Neuronal stem cell (in vitro differentiated cells): ENCODE measurements around the gene PCNX1.

Experiments
- DNase-seq: peaks from one replicate; pipeline ENCODE4 v3.0.0-alpha.2; 2013; ENCODE audit warnings: low spot score
- H2AFZ ChIP-seq: one replicate; pipeline ENCODE4 v1.6.1; 2013; ENCODE audit warnings: mild to moderate bottlenecking, low read length, inconsistent platforms
- H2AK5ac ChIP-seq: 2 replicates; pipeline ENCODE4 v1.6.1; 2013; ENCODE audit warnings: low read depth, mild to moderate bottlenecking, inconsistent platforms, low read length, moderate library complexity, mixed read lengths
- H2BK120ac ChIP-seq: 2 replicates; pipeline ENCODE4 v1.6.1; 2013; ENCODE audit warnings: low read depth, mild to moderate bottlenecking, inconsistent platforms, low read length, moderate library complexity, mixed read lengths
- H2BK12ac ChIP-seq: one replicate; pipeline ENCODE4 v1.6.1; 2013; ENCODE audit warnings: low read length, inconsistent platforms
- H2BK15ac ChIP-seq: 2 replicates; pipeline ENCODE4 v1.6.1; 2013; ENCODE audit warnings: mild to moderate bottlenecking, low read length, inconsistent platforms, mixed read lengths
- H2BK5ac ChIP-seq: one replicate; pipeline ENCODE4 v1.6.1; 2013; ENCODE audit warnings: inconsistent platforms, mild to moderate bottlenecking, low read length, moderate library complexity
- H3K14ac ChIP-seq: one replicate; pipeline ENCODE4 v1.6.1; 2013; ENCODE audit warnings: low read length, inconsistent platforms
- H3K18ac ChIP-seq: 2 replicates; pipeline ENCODE4 v1.6.1; 2013; ENCODE audit warnings: low read length, inconsistent platforms
- H3K23ac ChIP-seq: 2 replicates; pipeline ENCODE4 v1.6.1; 2013; ENCODE audit warnings: low read depth, mild to moderate bottlenecking, mixed read lengths, low read length, inconsistent platforms; ENCODE audit not compliant: poor library complexity
- H3K27ac ChIP-seq: replicated peaks from 3 replicates; pipeline ENCODE4 v1.5.1; 2013; ENCODE audit warnings: low read length, inconsistent platforms
- H3K27me3 ChIP-seq, 3 experiments: 2 replicates each; pipeline ENCODE4 v1.6.1; 2013; ENCODE audit warnings: low read length in 3 of 3, mild to moderate bottlenecking in 2 of 3, inconsistent platforms in 1 of 3, low read depth in 1 of 3, mixed read lengths in 1 of 3, moderate library complexity in 1 of 3; ENCODE audit not compliant: control insufficient read depth in 3 of 3, insufficient read depth in 3 of 3
- H3K36me3 ChIP-seq, 2 donors: replicated peaks in 1 of 2; 2 replicates each; pipeline ENCODE4 v1.6.1; 2013; ENCODE audit warnings: low read length in 2 of 2; ENCODE audit not compliant: control insufficient read depth in 2 of 2, insufficient read depth in 2 of 2
- H3K4ac ChIP-seq: 2 replicates; pipeline ENCODE4 v1.6.1; 2013; ENCODE audit warnings: inconsistent platforms, mild to moderate bottlenecking, low read length, moderate library complexity
- H3K4me1 ChIP-seq, 2 donors: 1 replicate in 1 of 2; 2 replicates in 1 of 2; pipeline ENCODE4 v1.6.1; 2013; ENCODE audit warnings: low read length in 2 of 2, low read depth in 1 of 2; ENCODE audit not compliant: control insufficient read depth in 2 of 2, insufficient read depth in 1 of 2
- H3K4me2 ChIP-seq: one replicate; pipeline ENCODE4 v1.6.1; 2013; ENCODE audit warnings: mild to moderate bottlenecking, low read length, inconsistent platforms; ENCODE audit not compliant: insufficient read depth, poor library complexity, severe bottlenecking
- H3K4me3 ChIP-seq, 2 donors: 2 replicates each; pipeline ENCODE4 v1.5.1; 2013; ENCODE audit warnings: low read length in 2 of 2, mild to moderate bottlenecking in 2 of 2, inconsistent platforms in 1 of 2, moderate library complexity in 1 of 2
- H3K79me1 ChIP-seq: one replicate; pipeline ENCODE4 v1.6.1; 2013; ENCODE audit warnings: low read depth, mild to moderate bottlenecking, inconsistent platforms, low read length, moderate library complexity
- H3K9ac ChIP-seq: one replicate; pipeline ENCODE4 v1.6.1; 2013; ENCODE audit warnings: mild to moderate bottlenecking, low read depth, low read length, inconsistent platforms; ENCODE audit not compliant: poor library complexity
- H3K9me3 ChIP-seq, 2 donors: replicated peaks in 1 of 2; 2 replicates each; pipeline versions ENCODE3 to v1.6.1; 2013; ENCODE audit warnings: low read length in 2 of 2, mild to moderate bottlenecking in 2 of 2, inconsistent platforms in 1 of 2, low read depth in 1 of 2, mixed read lengths in 1 of 2, moderate library complexity in 1 of 2; ENCODE audit not compliant: control insufficient read depth in 2 of 2, insufficient read depth in 1 of 2
- H4K8ac ChIP-seq: one replicate; pipeline ENCODE4 v1.6.1; 2013; ENCODE audit warnings: low read depth, mild to moderate bottlenecking, inconsistent platforms, low read length, moderate library complexity
- H4K91ac ChIP-seq: one replicate; pipeline ENCODE4 v1.6.1; 2013; ENCODE audit warnings: low read length, low read depth, mild to moderate bottlenecking, inconsistent platforms; ENCODE audit not compliant: poor library complexity
- WGBS, 2 donors: extraction: QIAGEN DNeasy Blood & Tissue Kit; methylation state at CpG; one replicate each; pipeline ENCODE4 v1.1.7; 2013; ENCODE audit warnings: missing lambda C conversion rate in 2 of 2, mixed read lengths in 1 of 2; ENCODE audit not compliant: insufficient read length in 2 of 2, insufficient replicate concordance in 1 of 2; ENCODE audit errors: extremely low coverage in 2 of 2; 5-methylcytosine and 5-hydroxymethylcytosine counted together

The PCNX1 gene

DNA sequence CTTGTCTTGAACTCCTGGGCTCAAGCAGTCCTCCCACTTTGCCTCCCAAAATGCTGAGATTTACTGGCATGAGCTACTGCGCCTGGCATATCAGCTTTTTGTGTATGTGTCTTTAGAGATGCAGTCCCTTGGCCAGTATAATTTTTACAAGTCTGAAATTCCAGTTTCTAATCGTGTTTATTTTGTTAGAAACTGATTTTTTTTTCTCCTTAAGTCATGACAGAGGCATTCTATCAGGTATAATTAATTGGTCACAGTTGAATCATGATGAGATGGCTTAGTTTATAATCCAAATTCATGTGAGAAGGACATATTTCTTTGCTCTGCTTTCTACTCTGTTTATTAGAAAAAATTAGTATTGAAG, 98.9 kb downstream of the PCNX1 start:
- DNase-seq: no peak
- Histone ChIP-seq H3K79me1 (no peaks in the 10 kb centered on the region), H2BK120ac (no peak overlapping the region), H2AFZ (no peak overlapping the region), H3K18ac (no peak overlapping the region), H4K8ac (no peak overlapping the region), H4K91ac (no peak overlapping the region), H2BK12ac (no peak overlapping the region), H3K27me3 (no peaks in the 10 kb centered on the region), H2AK5ac (no peak overlapping the region), H3K4ac (no peak overlapping the region), H3K27ac (no peak overlapping the region), H3K36me3 (peaks cover 3 to 36% of the 10 kb centered on the region in 2 donors), H3K9ac (no peak overlapping the region), H3K14ac (no peak overlapping the region), H2BK5ac (no peak overlapping the region), H3K4me2 (no peak overlapping the region), H3K4me3 (no peak overlapping the region), H3K23ac (no peak overlapping the region), H2BK15ac (no peak overlapping the region), H3K9me3 (no peaks in the 10 kb centered on the region), H3K4me1 (peaks cover 0 to 2% of the 10 kb centered on the region in 2 donors)
- no CpG with 5 or more reads among the region's 2 CpGs for WGBS, 2 donors

DNA sequence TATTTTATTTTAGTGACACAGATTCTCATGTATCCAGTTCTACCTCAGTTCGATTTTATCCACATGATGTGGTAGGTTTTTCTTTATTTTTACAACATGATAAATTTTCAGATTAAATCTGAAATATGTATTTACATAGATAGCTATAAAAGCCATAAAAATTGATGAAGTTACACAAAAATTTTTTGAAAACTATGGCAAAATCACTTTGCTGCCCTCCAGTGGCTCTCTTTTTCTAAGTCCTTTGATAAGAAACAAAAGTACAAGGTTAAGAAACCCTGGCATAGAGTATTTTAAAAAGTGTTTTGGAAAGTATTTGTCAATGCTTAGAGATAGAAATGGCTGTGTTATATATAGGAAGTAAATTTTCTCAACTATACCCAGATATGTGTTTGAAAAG, 104.2 kb downstream of the PCNX1 start:
- no peak overlapping the region for H3K9ac ChIP-seq
- no peak overlapping the region for H3K4me3 ChIP-seq
- no peak overlapping the region for H3K14ac ChIP-seq
- no peak overlapping the region for H3K4ac ChIP-seq
- WGBS, 2 donors: no CpG with 5 or more reads among the region's 1 CpG
- no peaks in the 10 kb centered on the region for H3K27me3 ChIP-seq
- no peak overlapping the region for H4K8ac ChIP-seq
- H2AK5ac ChIP-seq: no peak overlapping the region
- H2AFZ ChIP-seq: no peak overlapping the region
- no peak overlapping the region for H2BK5ac ChIP-seq
- H3K36me3 ChIP-seq: peaks cover 4 to 57% of the 10 kb centered on the region in 2 donors
- no peak overlapping the region for H3K27ac ChIP-seq
- no peak for DNase-seq
- no peak overlapping the region for H2BK12ac ChIP-seq
- no peak overlapping the region for H3K23ac ChIP-seq
- H3K79me1 ChIP-seq: no peaks in the 10 kb centered on the region
- H2BK120ac ChIP-seq: no peak overlapping the region
- H2BK15ac ChIP-seq: no peak overlapping the region
- no peak overlapping the region for H4K91ac ChIP-seq
- no peaks in the 10 kb centered on the region for H3K9me3 ChIP-seq
- H3K4me1 ChIP-seq: no peaks in the 10 kb centered on the region
- H3K4me2 ChIP-seq: no peak overlapping the region
- no peak overlapping the region for H3K18ac ChIP-seq

DNA sequence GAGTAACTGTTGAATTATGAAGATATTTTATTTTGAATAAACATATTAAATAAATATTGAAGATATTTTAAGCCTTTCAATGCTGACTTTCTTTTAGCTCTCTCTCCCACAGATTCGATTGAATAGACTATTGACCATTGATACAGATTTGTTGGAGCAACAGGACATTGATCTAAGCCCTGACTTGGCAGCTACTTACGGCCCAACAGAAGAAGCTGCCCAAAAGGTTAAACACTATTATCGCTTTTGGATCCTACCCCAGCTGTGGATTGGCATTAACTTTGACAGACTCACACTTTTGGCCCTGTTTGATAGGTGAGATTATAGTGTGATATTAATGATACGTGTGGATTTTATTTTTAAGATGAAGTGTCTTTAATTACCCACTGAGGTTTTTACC, 105.6 kb downstream of the PCNX1 start:
- Histone ChIP-seq H3K4me1 (no peaks in the 10 kb centered on the region), H3K23ac (no peak overlapping the region), H2BK120ac (no peak overlapping the region), H4K8ac (no peak overlapping the region), H3K9ac (no peak overlapping the region), H2BK12ac (no peak overlapping the region), H3K18ac (no peak overlapping the region), H3K4ac (no peak overlapping the region), H3K27ac (no peak overlapping the region), H3K4me2 (no peak overlapping the region), H2AK5ac (no peak overlapping the region), H2BK5ac (no peak overlapping the region), H3K36me3 (peaks cover 4 to 71% of the 10 kb centered on the region in 2 donors), H3K4me3 (no peak overlapping the region), H3K14ac (no peak overlapping the region), H4K91ac (no peak overlapping the region), H3K27me3 (no peaks in the 10 kb centered on the region), H3K79me1 (no peaks in the 10 kb centered on the region), H3K9me3 (no peaks in the 10 kb centered on the region), H2AFZ (no peak overlapping the region), H2BK15ac (no peak overlapping the region)
- no peak for DNase-seq
- WGBS, 2 donors: 100% methylated on average over 1 of the region's 4 CpGs; no CpG with 5 or more reads in 1 of the 2 donors

DNA sequence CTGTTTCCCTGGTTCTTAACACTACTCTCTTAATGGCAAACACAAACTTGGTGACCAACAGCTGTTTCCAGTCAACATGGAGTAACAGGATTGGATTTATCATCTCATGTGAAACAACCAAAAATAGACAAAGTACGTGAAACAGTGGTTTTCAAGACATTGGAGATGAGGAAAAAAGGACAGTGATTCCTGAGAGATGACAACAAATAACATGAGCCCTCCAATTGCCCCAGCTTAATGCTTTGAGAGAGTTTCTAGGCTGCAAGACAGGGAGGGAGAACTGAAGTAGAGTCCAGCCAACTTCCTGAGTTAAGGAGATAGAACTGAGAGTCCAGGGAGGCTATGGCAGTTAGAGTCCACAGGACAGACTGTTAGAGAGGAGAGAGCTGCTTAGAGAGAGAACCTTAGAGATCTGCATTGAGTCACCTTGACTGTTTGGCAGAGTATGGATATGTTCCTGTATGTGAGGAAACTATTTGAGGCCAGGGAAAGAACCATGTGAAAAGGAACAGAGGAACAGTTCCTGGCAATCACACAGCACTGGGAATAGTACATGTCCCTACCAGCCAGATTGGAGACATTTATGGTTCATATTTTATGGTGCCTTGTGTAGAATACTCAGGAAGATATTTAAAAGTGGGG, 106.4 kb downstream of the PCNX1 start:
- no peak overlapping the region for H3K27ac ChIP-seq
- H2AK5ac ChIP-seq: no peak overlapping the region
- H3K18ac ChIP-seq: no peak overlapping the region
- no peak overlapping the region for H3K9ac ChIP-seq
- H2BK5ac ChIP-seq: no peak overlapping the region
- no peak for DNase-seq
- H3K27me3 ChIP-seq: no peaks in the 10 kb centered on the region
- no peak overlapping the region for H3K4me3 ChIP-seq
- H3K4me2 ChIP-seq: no peak overlapping the region
- H3K36me3 ChIP-seq: peaks cover 4 to 79% of the 10 kb centered on the region in 2 donors
- no peaks in the 10 kb centered on the region for H3K79me1 ChIP-seq
- no peak overlapping the region for H4K8ac ChIP-seq
- H3K4ac ChIP-seq: no peak overlapping the region
- no peak overlapping the region for H2AFZ ChIP-seq
- no peaks in the 10 kb centered on the region for H3K4me1 ChIP-seq
- no peaks in the 10 kb centered on the region for H3K9me3 ChIP-seq
- H2BK12ac ChIP-seq: no peak overlapping the region
- H2BK120ac ChIP-seq: no peak overlapping the region
- H2BK15ac ChIP-seq: no peak overlapping the region
- no peak overlapping the region for H3K14ac ChIP-seq
- no CpG with 5 or more reads among the region's 1 CpG for WGBS, 2 donors
- H3K23ac ChIP-seq: no peak overlapping the region
- no peak overlapping the region for H4K91ac ChIP-seq
